Posterior vena cava (tissue), 2 donors: Measurements from ENCODE around the gene PCSK5. TPM values are rescaled to one million over a fixed set of nuclear protein-coding genes. Genes with fewer than 3 reads are reported as not detected.
"Not testable (repeated sequence)": the region's sequence is repeated elsewhere in the genome, so short reads cannot be mapped to it uniquely, and the experiment has no call there.

ENCODE experiments used
- DNase-seq: peaks from one replicate; pipeline ENCODE4 v3.0.0-alpha.2; 2020; ENCODE audit warnings: low spot score
- intact Hi-C, 2 donors: fragments of 100-400 bp; cut with DNase I; formaldehyde crosslinking; loops; one replicate each; pipeline versions ENCODE4 v1.14.1 to v1.14.2; 2022 to 2023
- total RNA-seq, 2 donors: library from RNA; stranded (reverse); fragmentation: NEBNext Ultra II Directional; extraction: Animal tissue kit (Norgen Biotek cat#: 25700); gene quantifications; one replicate each; pipeline ENCODE4 v1.2.1, GENCODE V29; 2021
- donor health status: DM: yes; HTN: yes; CAD: no.
- donor health status: DM: yes; HTN: yes; CAD: no.

Gene PCSK5
- total RNA-seq, 2 donors from 2014 or later: 67.9 to 84.2 TPM

DNA sequence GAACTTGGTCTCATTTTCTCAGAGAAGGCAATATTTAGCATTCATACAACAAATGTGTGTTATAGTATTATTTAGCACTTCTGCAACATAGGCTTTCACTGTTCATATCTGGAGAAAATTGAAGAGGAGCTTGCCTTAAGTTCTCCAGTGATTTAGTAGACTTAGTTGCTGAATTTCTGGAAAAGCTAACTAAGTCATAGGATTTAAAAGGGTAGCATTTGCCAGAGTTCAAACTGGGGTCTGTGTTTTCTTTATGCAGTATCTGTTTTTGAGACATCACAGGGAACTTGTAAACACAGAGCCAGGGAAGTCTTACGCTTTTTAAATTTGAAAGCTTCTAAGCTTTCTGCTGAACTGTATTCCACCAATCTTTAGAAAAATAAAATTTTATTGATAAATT is 8.7 kb upstream of the PCSK5 start:
- DNase-seq: no peak
- intact Hi-C loops: no loop called here

DNA sequence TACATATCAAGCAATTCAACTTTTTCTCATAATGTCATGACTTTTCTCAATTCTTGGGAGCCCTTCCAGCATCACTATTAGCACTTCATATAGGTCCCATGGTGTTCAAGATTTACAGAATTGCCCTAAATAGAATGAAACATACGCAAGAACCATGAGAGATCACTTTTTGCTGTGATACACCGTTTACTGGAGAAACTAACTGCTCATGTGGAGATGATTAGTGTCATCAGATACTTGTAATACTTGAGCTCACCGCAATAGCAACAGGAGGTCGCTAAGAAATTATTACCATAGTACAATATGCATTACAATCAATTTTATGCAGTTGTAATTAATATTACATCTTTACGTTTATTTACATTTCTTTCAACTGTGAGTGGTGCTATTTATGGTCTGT is 4.8 kb upstream of the PCSK5 start:
- DNase-seq: no peak
- intact Hi-C loops: no loop called here

DNA sequence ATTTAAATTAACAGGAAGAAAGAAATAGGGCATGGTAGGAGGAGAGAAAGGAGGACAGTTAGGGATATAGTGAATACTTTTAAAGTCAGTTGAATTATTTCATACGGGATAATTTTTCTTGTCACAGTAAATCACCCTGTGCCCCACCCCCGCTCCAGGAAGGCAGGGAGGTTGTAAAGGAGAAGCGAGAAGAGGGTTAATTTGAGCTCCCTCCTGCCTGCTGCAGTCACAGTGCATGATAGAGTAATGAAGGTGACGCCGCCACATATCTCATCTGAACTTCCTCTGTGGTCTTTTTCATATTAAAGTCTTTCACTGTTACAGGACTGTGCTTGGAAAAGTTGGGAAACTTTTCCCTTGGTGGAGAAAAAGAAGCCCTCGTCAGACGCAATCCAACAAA is 896 bp upstream of the PCSK5 start:
- intact Hi-C loops: no loop called here
- no peak for DNase-seq

DNA sequence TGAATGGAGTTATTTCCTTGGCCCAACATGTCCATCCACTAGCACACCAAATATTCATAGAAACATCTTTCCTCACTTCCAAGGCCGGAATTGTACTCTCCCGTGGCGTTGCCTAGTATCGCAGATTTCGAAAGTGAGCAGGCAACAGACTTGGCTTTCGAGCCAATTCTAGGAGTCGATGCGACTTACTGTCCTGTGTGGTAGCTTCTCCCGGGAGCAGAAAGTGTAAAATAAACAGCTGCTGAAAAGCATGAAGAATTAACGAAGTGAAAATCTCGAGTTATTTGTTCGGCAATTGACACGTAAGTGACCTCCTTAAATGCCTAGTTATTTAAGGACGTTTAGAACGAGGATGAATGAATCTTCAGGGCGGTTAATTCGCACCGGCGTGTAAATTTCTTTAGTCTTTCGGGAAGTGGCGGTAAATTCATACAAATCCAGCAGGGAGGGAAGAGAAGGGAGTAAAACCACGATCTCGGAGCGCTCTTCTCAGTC is 449 bp upstream of the PCSK5 start:
- DNase-seq: peak; percentile 80
- intact Hi-C loops: loop anchor here in 1 of 2 donors (10.0 kb wide), 4 partner anchors 55 to 635 kb away; no protein-coding TSS in a partner anchor

DNA sequence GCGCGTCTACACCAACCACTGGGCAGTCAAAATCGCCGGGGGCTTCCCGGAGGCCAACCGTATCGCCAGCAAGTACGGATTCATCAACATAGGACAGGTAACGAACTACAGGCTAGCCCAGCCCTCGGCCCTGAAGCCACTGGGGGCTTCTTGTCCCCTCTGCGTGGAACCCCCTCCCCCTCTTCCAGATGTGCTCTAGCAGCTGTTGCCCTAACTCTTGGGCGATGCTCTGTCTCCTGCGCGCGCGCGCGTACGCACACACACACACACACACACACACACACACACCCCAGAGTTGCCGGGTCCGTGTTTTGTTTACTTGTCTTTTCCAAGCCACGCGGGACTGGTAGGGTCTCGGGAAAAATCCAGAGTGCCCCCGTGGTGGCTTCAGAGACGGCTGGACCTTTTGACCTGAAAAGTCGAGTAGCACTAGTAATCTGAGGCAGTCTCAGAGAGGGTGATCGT is 836 bp downstream of the PCSK5 start:
- intact Hi-C loops: loop anchor here in 1 of 2 donors (10.0 kb wide), 4 partner anchors 53 to 633 kb away; no protein-coding TSS in a partner anchor
- DNase-seq: peak; percentile 83

DNA sequence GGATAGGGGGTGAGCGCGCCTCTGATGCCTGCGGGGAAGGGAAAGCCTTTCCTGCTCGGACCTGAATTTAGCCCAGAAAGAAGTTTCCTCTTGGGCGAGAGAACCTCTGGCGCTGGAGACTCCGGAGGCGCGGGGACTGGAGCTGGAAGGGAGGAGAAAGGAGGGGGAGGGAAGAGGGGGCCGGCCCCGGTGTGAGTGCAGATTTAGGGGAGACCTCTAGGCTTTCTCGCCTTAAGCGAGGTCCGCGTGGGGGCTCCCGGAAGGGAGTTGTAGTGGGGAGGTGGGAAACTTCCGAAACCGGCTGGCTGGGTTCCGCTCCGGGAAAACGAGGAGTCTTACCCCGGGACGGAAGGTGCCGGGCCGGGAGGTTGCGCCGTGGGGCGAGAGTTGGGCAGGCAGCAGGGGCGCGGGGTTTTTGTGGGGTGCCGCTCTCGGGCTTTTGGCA is 1.3 kb downstream of the PCSK5 start:
- DNase-seq: peak; percentile 82

DNA sequence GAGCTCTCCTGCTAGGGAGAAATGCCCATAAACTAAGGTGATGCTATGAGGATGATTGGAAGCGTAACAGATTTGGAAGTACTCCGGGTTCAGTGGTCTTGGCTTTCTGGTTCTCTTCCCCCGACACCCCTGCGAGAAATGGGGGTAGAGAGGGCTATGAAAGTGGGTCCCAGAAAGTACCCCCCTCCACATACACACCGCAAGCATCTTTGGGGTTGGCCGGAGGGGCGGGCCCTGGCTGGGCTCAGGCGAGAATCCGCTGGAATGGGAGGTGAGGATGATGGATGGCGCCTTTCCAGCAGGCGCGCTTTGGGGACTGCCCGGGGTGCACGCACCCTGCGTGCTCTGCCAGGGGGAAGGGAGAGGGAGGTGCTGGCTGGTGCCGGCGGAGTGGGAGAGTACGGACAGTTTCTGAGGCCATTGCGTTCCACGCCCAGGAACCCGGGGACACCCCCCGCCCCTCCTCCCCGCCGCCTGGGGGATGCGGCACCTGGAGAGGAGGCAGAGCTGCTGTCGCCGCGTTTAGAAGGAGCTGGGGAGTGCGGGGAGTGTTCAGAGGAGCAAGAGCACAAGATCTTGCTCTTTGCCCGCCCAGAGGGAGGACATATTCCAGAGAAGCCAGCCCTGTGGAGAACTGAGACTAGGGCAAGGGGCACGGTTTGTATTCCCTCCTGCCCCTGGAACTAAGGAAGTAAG is 1.9 kb downstream of the PCSK5 start:
- intact Hi-C loops: loop anchor here in 1 of 2 donors (10.0 kb wide), 4 partner anchors 52 to 632 kb away; no protein-coding TSS in a partner anchor
- DNase-seq: peak; percentile 82

More for the DNA sequence above, 1.3 kb downstream of the PCSK5 start:
- intact Hi-C loops: loop anchor here in 1 of 2 donors (10.0 kb wide), 4 partner anchors 53 to 633 kb away; no protein-coding TSS in a partner anchor

DNA sequence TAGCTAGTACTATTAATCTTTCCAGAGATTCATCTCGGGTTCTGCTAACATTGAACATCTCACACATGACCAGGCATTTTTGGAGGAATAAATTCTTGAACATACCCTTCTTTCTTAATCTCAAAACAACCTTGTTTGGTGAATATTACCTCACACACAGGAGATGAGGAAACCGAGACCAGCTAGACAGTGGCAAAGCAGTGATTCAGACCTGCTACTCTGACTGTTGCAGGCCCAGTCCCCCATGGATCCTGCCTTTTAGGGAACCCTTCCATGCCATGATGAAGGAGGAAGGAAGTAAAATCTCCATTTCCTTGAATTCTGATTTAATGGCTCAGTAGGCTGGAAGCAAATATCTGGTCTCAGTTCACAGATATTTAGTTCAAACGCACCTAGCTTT is 2.6 kb downstream of the PCSK5 start:
- intact Hi-C loops: loop anchor here in 1 of 2 donors (10.0 kb wide), 4 partner anchors 52 to 632 kb away; no protein-coding TSS in a partner anchor

DNA sequence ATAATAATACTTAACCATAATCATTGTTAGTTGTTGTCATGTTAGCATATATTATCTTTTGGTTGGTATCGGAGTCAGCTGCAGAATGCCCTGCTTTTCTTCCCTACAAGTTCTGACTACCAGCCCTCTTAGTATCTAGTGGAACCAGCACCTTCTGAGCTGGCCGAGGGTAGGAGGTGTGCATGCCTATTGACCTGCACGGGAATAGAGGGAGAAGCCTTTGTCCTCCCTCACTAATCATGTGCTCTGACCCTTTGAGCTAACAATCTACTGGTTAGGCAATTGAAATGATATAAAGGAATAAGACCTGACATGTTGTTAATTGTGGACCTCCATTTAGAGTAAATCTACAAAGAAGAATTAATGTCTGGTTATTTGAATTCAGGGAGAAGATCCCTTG is 4.1 kb downstream of the PCSK5 start:
- intact Hi-C loops: loop anchor here in 1 of 2 donors (10.0 kb wide), 4 partner anchors 50 to 630 kb away; no protein-coding TSS in a partner anchor
- no peak for DNase-seq

More for the DNA sequence above, 2.6 kb downstream of the PCSK5 start:
- DNase-seq: no peak

DNA sequence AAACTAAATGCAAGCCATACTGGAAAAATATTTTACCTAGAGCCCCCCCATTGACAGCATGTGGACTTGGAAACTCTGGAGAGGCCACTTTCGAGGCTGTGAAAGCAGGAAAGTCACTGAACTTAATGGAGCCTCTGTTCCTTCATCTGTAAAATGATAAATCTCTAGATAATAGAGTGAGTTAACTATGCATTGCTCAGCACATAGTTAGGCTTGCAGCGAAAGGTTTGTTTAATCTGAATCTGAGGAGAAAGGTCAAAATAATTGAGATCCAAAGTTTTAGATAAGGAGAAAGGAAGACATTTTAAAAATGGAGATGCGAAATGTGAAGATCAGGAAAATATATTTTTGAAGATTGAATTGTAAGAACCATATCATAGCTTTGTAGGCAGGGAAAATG is 4.6 kb downstream of the PCSK5 start:
- no peak for DNase-seq
- intact Hi-C loops: loop anchor here in 1 of 2 donors (10.0 kb wide), 4 partner anchors 50 to 630 kb away; no protein-coding TSS in a partner anchor

DNA sequence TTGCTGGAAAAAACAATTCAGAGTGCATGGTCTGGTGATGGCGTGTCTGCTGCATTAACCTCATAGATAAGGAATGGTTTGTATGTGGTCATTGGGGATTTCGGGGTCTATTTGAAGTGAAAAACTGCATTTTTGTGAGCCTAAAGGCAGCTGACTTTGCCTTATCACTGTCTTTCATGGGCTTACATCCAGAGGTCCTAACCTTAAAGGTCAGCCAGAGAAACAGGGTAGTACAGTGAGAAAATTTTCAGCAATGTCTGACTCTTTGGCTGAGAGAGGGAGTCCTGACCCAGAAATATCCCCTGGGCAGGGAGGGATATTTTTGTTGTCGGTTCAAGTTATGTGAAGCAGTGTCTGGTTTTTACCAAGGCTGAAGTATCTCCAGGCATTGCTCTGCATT is 5.7 kb downstream of the PCSK5 start:
- intact Hi-C loops: loop anchor here in 1 of 2 donors (10.0 kb wide), 4 partner anchors 49 to 629 kb away; no protein-coding TSS in a partner anchor

DNA sequence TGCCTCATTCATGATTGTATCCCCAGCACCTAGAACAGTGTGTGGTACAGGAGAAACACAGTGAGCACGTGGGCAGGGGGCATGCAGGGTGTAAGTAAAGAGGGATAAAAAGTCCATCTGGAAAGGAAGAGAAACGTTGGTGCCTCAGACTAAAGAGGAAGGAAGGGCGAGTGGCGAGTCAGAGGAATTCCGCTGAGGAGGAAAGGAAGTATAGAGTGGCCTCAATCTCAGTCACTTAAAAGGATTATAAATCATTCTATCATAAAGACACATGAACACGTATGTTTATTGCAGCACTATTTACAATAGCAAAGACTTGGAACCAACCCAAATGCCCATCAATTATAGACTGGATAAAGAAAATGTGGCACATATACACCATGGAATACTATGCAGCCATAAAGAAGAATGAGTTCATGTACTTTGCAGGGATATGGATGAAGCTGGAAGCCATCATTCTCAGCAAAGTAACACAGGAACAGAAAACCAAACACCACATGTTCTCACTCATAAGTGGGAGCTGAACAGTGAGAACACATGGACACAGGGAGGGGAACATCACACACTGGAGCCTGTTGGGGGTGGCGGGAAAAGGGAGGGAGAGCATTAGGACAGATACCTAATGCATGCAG is 10.5 kb downstream of the PCSK5 start:
- intact Hi-C loops, DNase-seq: not testable (repeated sequence)

More for the DNA sequence above, 5.7 kb downstream of the PCSK5 start:
- DNase-seq: no peak

DNA sequence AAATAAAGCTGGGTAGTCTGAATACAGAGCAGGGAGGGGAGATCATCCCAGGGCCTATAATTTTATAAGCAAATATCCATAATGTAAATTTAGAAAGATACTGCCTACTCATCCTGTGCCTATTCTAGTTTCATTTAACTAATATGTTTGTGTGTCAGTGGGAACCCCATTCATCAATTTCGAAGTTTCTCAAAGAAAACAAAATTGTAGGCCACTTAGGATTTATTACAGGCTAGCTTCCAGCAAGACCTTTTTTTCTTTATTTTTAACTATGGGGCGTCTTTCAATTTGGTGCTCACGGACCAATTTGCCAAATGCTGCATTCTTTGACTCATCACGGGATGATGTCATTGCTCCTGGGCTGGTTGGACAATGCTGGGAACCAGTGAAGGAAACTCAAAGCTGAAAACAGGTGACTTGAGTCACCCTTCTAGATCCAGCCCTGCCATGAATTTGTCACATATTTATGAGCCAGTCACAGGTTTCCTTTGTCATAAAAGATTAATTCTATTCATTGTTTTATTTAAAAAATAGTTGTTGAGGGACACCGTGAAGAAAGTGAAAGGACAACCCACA is 13.4 kb downstream of the PCSK5 start:
- no peak for DNase-seq
- intact Hi-C loops: no loop called here

DNA sequence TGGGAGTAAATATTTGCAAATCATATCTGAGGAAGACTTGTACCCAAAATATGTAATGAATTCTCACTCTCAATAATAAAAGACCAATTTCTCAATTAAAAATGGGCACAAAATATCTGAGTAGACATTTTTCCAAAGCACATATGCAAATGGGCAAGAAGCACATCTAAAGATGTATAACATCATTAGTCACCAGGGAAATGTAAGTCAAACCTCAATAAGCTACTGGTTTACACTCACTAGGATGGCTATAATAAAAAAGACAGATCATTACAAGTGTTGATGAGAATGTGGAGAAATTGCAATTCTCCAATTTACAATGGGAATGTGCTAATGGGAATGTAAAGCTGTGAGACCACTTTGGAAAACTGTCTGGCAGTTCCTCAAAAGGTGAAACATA is 13.9 kb downstream of the PCSK5 start:
- intact Hi-C loops: no loop called here
- no peak for DNase-seq

DNA sequence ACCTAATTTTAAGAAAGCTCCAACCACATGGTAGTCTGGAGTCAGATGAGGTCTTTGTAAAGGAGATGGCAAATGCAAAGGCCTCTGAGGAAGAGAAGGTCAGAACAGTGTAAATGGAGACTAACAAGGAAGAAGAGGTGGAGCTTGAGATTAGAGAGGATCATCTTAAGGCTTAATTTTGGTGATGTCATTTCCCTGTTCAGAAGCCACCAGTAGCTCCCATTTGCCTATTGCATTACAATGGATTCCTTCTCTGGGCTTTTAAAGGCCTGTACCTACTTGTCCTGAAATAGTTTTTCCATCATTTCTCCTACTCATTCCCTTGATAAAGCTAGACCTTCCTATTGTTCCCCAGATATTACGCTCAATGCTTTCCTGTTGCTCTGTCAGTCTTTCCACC is 16.1 kb downstream of the PCSK5 start:
- intact Hi-C loops: no loop called here
- no peak for DNase-seq

DNA sequence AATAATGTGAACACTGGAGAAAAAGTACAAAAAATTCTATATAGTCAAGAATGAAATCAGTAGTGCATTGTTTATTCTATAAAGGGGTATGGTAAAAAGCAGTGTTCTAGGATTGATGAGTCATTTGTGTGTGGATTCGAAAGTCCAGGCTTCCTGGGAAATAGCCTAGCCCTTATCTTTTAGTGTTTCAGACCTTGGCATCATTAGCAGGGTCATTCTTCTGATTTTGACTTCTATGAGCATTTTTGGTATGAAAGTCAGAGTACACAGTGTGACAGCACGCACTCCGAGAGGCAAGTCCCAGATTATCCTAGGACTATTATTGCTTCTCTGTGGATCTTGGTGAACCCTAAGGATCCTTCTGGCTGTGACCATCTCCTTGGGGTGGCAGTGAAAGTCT is 16.9 kb downstream of the PCSK5 start:
- intact Hi-C loops: no loop called here
- no peak for DNase-seq

DNA sequence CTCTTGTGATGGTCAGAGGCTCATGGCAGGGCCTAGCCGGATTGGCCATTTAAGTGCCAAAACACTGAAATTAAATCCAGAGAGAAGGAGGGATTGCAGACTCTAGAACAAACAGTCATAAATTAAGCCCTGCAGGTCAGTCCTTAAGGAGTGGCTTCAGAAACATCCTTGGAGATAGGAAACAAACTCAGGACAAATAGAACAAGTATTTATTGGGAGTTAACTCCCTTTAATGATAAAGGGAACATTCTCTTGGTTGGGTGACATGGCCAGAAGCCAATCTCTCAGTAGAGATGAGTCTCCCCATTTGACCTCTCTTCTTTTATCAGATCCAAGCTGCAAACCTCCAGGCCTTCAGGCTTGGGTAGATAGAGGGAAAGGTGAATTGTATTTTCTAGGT is 17.4 kb downstream of the PCSK5 start:
- intact Hi-C loops: loop anchor here in 1 of 2 donors (2.0 kb wide), 1 partner anchor 61 kb away; no protein-coding TSS in a partner anchor

DNA sequence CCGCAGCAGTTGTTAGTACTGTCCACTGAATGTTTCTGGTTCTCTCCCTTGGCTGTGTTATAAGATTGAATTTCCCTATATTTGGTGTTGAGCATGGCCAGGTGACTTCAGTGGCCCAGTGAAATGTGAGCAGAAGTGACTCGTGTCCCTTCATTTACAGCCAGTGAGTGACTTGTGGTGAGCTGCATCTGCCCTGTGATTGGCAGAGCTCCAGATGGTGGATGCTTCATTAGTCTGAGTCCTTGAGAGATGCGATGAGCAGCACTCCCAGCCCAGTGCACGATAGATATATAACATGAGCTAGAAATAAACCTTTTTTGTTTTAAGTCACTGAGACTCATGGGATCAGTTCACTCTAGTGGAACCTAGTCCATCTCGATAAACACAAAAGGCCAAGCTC is 19.3 kb downstream of the PCSK5 start:
- intact Hi-C loops: loop anchor here in 1 of 2 donors (2.0 kb wide), 1 partner anchor 59 kb away; no protein-coding TSS in a partner anchor
- DNase-seq: no peak

More for the DNA sequence above, 17.4 kb downstream of the PCSK5 start:
- DNase-seq: no peak

DNA sequence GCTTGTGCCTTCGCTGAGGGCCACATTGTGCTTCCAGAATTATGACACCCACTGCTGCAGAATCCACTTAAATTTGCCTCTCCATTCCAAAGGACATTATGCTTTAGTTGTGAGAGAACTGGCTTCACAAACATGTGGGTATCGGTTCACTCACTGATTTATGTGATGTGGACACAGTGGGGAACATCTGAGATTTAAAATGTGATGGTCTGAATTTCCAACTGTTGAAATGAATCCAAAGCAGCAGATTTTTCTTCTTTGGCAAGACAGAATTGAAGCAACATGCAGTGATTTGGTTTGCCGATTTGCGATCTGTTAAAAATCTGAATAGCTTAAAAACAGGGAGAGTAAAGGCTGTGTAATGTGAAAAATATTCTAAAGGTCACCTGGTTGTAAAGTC is 20.3 kb downstream of the PCSK5 start:
- intact Hi-C loops: no loop called here
- no peak for DNase-seq
